CD4-positive, alpha-beta T cell treated with Interleukin-17A for 4 hours (primary cell): ENCODE measurements around the gene FGD5.

ENCODE experiments used
- DNase-seq: peaks from one replicate; pipeline ENCODE4 v3.0.0-alpha.2; 2020; ENCODE audit warnings: mixed read lengths

Gene FGD5

DNA sequence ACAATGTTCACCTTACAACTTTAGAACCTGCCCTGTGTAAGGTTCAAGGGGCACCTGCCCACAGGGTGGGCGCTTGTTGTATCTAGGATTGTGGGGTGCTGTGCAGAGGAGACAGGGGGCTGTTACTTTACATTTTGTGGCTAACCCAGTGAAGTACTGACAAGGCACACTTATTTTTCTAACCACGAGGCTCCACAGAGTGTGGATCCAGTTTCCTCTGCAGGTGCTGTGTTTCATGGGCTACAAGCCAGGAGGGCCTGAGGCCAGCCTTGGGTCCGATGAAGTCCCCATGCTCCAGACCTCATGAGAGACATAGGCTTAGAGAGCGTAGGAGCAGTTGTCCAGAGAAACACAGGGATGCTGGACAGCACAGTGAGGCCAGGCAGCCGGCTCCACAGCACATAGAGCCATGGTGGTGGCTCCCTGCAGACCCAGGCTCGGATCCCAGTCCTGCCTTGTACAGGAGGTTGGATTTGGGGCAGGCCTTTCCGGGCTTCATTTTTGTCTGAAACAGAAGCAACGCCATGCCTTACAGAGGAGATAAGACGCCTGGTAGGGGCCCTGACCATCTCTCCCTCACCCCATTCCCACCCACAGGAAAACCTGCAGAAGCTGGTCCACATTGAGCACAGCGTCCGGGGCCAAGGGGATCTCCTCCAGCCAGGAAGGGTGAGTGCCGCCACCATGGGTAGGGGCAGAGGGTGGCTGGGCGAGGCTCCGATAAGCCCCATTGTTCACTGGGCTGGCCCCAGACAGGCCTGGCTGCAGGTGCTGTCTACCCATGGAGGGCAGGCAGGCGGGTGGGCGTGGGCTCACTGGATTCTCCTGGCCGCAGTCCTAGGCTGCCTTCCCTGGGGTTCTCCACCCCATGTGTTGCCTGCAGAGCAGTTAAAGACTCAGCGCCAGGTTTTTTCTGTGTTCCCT, 88.5 kb downstream of the FGD5 start:
- DNase-seq, result no peak

DNA sequence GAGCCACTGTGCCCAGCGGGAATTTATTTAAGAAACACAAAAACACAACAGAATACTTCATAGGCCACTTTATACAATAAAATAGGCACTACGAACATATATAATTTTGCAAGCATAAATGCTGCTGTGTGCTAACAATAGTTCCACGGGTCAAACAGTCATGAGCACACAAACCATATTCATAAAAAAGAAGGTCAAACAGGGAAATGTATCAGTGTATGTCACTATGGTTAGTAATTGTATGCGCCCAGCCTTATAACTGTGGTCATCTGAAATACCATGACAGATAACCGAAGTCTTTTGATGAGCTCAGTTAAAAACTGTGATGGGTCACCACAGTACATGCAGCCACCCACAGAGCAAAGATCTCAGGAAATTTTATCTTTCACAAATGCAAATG, 90.5 kb downstream of the FGD5 start:
- no peak for DNase-seq

DNA sequence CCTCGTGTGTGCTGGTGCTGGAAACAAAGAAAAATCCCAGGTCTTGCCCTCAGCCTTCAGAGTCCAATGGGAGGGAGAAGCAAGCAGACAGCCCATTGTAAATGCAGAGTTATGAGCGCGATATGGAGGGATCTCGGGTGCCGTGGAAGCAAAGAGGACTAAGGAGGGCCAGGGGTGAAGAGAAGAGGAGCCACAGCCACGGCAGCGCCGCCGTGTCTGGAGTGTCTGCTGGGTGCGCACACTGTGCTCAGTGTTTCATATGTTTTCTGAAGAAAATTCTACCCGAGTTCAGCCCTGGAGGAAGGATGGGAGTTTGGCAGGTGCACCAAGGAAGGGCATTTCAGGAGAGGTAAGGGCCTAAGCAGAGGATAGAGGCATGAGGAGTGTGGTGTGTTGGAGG, 92.9 kb downstream of the FGD5 start:
- DNase-seq, result no peak

DNA sequence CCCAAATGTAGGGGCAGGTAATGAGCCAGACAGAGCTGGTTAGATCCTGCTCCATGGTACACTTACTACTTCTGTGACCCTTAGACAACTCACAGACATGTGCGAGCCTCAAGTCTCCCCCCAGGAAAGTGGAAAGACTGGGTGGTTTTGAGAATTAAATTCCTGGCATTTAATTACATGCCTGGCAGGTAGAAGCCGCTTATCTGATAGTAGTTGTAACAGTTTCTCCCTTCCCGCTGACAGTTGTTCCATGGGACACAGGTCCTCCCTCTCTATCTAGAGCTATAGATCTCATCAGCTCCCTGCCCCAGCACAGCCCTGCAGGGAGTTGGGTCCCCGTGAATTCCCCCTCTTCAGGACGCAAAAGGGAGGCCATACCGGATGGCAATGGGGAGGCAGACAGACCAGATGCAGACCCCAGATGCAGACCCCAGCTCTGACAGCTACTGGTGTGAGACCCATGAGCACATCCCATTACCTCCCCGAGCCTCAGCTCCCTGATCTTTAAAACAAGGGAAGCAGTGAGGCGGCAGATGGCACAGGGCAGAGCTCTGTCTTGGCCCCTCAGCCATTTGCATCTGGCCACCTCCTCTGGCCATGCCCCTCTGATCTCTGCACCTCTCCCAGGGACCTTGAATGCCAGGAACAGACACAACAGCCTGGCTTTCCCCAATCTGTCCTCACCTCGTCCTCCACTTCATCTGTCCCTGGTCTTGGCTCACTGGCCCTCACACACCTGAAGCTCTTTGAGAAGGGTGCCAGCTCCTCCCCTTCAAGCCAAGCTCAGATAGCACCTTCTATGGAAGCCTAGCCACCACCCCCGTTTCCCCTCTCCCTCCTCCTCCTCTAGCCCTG, 94.5 kb downstream of the FGD5 start:
- no peak for DNase-seq

DNA sequence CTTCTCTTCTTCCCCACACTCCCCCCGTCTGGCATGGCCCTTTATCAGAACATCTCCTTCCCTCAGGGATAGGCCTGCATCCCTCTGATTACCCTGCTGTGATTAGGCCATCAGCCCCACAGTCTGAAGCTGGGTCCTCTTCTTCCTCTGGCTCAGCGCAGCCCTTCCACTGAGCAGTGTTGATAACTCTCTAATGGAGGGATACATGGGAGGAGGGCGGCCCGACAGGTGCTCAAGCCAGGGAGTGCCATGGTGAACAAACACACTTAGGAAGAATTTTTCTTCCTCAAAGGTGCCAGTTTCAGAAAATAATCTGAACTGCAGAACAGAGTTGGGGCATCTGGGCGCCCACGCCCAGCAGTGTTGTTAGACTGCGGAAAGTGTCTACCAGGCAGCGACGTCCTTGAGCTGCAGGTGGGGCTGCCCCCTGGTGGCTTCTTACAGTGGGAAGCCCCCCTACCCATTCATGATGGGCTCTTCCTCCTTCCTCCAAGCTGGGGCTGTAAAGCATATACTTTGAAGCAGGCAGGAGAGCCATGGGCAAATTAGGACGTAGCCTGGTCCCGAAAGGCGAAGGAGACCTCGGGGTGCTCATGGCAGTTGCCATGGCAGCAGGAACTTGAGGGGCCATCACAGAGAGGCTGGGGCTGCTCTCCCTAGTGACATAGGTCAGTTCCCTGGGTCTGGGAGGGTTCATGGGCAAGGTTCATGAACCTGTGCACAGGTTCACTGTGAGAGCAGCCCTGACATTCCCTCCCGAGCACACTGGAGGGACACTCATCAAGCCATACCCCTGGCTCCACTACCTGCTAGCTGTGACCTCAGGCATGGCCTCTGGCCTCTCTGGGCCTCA, 95.4 kb downstream of the FGD5 start:
- DNase-seq, result no peak

DNA sequence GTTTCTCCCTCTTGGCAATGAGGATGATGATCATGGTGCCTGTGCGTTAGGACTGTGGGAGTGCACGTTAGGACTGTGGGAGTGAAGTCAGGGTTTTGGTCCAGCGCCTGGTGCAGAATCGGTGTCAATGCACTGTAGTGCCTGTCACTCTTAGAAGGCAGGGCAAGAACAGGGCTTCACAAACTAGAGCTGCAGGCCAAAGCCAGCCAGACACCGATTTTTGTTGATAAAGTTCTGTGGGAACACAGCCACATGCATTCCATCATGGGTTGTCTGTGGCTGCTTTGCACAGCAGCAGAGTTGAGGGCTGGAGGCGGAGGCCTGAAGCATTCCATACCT, 96.0 kb downstream of the FGD5 start:
- no peak for DNase-seq

DNA sequence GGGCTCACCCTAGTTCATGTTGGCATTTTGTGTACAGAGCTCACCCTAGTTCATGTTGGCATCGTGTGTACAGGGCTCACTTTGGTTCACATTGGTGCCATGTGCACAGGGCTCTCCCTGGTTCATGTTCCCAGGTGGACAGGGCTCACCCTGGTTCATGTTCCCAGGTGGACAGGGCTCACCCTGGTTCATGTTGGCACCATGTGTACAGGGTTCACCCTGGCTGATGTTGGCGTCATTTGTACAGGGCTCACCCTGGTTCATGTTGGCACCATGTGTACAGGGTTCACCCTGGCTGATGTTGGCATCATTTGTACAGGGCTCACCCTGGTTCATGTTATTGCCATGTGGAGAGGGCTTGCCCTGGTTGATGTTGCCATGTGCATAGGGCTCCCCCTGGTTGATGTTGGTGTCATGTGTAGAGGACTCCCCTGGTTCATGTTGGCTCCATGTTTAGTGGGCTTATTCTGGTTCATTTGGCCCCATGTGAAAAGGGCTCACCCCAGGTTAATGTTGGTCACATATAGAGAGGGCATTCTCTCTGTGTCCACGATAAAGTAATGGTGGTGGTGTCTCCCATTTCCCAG, 97.0 kb downstream of the FGD5 start:
- peak; percentile 62 for DNase-seq

DNA sequence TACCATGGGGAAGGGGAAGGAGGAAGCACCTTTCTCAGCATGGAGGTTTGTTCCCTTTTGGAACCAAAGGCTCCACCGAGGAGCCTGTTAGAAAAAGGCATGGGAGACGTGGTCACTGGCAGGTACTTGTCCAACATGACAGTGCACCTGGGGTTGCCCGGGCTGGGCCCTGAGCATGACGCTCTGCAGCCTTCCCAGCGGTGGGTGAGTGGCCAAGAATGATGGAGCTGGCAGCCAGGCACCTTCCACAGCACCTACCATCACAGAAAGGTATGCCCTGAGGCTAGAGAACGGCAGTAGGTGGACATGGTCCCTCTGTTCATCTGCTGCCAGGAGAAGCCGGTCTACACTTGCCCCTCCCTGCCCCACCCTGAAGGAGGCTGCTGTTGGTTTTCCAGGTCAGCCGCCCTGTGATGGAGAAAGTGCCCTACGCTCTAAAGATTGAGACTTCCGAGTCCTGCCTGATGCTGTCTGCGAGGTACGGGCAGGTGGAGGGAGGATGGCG, 99.6 kb downstream of the FGD5 start:
- no peak for DNase-seq

DNA sequence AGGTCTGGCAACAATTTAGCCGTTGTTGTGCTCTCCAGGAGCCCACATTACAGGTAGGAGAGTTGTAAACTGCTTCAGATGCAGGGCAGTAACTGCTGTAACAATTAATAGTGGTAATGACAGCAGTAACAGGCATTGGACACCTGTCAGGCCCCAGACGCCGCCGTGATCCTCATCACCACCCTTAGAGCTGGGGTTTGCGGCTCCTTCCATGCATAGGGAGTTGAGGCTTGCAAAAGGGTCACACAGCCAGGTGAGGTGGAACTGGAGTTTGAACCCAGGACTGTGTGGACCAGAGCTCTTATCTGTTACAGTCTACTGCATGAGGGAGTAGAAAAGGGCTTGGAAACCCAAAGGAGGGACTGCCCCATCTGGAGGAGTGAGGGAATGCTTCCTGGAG, 101.8 kb downstream of the FGD5 start:
- DNase-seq, result no peak

DNA sequence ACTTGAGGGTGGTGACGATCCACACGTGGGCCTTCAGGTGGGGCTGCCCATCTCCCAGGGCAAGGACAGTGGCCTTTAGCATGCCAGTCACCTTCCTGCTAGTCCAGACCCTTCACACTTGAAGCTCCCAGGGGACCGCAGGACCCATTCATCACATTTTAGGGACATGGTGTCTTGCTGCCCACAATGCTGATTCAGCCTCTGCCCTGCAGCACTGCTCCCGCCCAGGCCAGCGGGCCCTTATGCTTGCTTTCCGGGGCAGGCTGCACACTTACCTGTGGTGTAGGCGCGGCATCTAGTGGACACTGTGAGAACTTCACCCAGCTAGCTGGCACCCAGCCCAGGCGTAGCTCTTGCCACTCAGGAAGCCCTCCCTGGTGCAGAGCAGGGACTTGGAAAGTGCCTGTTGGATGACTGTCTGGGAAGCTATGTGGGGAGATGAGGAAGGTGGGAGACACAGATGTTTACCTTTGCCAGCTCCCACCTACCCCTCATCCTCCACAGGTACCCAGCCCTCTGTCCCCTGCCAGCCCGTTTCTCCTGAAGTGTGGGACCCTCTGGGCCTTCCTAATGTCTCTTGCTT, 102.4 kb downstream of the FGD5 start:
- peak; percentile 87 for DNase-seq

DNA sequence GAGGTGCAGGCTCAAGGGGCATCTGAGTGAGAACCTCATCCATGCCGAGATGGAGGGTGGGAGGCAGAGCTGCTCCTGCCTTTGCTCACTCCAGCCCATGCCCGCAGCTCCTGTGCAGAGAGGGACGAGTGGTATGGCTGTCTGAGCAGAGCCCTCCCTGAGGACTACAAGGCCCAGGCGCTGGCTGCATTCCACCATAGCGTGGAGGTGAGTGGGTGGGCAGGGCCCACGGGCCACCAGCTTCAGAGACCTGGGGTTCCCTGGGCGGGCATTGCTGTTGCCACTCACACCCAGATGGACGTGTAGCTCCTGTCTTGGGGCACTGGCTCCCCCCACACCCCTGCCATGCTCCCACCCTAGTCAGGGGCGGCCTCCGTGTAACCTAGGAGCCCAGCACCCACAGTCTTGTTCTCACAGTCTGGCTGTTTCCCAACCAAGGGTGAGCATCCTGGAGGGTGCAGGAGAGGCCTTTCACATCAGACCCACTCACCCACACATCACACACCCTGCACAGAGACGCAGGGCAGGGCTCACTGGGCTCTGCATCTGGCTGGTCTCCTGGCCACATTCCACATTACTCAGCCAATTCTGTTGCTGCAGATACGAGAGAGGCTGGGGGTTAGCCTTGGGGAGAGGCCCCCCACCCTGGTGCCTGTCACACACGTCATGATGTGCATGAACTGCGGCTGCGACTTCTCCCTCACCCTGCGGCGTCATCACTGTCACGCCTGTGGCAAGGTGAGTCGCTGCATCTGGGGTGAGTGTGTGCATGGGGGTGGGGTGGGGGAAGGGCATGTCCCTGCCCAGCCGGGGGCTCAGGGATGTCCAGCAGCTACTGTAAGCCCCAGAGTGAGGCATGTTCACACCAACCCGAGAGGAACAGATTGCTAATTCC, 103.3 kb downstream of the FGD5 start:
- no peak for DNase-seq

DNA sequence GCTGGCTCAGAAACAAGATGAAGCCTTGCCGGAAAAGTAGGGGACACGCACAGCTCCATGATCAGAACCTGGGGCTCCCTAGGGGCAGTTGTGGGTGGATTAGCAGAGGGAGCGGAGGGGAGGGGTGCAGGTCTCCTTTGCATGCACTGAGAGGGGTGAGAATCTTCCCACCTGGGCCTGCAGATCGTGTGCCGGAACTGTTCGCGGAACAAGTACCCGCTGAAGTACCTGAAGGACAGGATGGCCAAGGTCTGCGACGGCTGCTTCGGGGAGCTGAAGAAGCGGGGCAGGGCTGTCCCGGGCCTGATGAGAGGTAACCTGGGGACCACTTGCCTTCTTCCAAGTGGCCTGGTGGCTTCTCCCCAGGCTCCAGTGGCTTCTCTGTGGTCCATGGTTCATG, 104.1 kb downstream of the FGD5 start:
- no peak for DNase-seq

DNA sequence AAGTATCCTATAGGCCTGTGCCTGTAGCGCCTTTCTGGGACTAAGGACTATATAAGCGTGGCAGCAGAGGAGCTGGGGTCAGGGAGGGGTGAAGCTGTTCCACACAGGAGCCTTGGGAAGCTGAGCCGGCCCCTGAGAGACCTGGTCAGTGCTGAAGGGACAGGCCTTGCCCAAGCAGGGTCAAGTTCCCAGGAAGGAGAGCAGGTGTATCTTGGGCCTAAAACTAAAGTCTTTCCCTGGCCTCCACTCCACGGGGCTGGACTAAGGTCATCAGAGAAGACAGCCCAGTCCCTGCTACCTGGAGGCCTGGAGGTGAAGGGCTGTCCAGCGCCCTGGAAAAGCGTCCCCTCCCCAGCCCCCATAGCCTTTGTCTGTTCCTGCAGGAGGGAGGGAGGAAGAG, 104.7 kb downstream of the FGD5 start:
- no peak for DNase-seq

DNA sequence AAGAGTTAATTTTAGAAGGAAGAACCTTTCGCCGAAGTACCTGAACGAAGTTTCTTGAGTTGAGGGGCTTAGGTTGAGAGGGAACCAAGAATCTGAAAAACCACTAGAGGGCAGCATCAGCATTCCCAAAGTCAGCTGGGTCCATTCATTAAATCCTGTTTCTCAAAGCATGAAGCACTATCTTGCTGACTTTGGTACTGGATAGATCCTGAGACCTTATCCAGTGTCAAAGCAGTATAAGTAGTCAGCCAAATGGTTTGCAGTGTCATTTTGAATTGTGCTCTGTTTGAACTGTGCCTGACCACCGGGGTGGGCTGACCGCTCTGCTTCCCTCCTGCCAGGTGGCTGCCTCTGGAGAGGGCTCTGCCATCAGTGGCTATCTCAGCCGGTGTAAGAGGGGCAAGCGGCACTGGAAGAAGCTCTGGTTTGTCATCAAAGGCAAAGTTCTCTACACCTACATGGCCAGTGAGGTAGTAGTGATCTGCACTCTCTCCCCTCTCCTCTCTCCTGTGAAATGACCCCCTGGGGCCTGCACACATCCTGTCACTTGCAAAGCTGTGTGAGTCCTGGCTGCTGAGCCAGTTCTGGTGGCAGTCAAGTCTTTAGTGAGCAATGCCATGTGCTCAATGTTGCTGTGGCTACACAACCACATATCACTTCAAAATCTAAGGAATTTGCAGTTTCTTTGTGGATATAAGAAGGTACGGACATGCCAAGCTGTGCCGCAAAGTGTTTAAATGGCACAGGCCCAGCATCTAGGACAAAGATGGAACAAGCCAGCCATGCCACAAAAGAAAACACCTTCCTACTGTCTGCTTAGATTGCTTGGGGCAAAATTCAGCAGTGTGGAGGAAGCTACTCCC, 107.2 kb downstream of the FGD5 start:
- DNase-seq, result peak; percentile 35

DNA sequence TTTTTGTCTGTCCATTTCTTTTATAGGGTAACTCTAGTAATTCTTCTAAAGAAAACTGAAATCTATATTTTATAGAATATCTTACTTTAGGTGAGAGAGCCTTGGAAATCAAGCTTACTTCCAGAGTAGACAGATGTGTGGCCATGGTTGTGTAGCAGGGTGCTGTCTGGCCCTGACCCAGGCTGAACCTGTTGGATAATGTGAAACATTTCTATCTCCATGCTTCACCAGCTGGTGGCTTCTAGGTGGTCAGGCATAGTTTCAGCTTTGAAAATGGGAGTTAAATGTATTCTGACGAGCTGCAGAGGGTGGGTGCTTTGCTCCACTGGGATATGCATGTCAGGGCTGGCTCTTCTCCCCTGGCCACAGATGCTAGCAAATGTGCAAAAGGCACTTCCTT, 107.8 kb downstream of the FGD5 start:
- no peak for DNase-seq

DNA sequence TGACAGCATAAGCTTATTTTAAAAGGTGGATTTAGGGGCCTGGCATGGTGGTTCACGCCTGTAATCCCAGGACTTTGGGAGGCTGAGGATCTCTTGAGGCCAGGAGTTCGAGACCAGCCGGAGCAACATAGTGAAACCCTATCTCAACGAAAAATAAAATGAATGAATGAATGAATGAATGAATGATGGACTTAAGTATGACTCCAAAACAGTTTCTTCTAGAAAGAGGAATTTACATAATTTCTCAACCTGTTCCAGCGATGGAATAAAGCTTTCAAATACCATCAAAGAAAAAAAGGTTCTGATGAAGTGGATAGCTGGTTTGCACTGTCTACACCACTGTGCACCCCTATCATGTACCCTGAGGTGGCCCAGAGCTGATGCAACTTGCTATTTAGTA, 108.5 kb downstream of the FGD5 start:
- DNase-seq, result no peak

DNA sequence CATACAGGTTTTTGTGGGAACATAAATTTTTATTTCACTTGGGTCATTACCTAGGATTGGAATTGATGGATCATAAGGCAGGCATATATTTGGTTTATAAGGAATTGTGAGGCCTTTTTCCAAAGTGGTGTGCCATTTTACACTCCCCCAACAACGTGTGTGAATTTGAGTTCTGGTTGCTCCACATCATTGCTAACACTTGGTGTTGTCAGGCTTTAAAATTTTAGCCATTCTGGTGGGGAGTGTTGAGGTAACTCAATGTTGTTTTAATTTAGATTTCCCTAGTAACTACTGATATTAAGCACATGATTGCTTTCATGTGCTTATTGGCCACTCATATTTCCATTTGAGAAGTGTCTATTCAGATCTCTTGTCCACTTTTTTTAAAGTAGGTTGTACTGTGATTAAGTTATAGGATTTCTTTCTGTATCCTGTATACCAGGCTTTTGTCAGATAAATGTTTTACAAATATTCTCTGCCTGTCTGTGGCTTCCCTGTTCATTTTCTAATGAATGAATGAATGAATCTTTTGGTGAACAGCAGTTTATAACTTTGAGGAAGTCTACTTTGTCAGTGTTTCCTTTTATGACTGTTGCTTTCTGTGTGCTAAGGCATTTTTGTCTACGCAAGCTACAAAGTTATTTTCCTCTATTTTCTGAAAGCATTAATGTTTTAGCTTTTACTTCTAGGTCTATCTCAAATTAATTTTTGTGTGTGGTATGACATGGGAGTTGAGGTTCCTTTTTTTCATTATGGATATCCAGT, 110.7 kb downstream of the FGD5 start:
- DNase-seq, result no peak

DNA sequence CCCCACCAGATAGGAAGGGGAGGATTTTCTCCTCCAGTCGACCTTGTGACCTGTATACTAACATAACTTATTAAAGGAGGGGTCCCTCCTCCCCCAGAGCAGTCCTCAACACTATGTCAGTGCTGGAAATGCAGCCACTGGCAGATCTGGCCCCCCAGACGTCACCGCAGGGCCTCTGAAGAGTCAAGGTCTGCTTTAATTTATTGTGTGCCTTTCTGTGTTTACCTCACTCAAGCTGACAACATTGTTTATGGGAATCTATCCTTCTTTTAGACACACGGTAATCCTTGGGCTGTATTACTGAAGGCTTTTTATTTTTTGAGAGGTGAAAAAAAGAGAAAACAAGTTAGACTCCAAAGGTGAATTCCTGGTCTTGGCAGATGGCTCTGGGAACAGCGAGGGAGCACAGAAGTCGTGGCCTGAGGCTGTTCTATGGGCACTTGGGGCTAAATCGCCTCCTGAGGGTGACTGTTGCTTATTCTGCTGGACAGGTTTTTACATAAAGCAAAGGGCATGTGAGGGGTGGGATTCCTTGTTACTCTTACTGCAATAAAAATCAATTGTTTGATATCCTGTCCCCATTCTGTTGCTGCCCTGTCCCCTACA, 115.2 kb downstream of the FGD5 start:
- no peak for DNase-seq
